HG03521 (cell line): Measurements from ENCODE around the gene NCKAP5.

Source experiments
- ATAC-seq: cut with Tn5 transposase; IDR thresholded peaks from one replicate; pipeline ENCODE4 v1.9.1; 2021; ENCODE audit warnings: mild to moderate bottlenecking, moderate library complexity; ENCODE audit not compliant: unreplicated experiment

Gene NCKAP5

GRCh38 chr2:132790207-132790785 lies 778.0 kb downstream of the NCKAP5 start:
- no peak for ATAC-seq

- no peak for ATAC-seq
These were observed 779.2 kb downstream of the NCKAP5 start for GRCh38 chr2:132789066-132789465.

DNA sequence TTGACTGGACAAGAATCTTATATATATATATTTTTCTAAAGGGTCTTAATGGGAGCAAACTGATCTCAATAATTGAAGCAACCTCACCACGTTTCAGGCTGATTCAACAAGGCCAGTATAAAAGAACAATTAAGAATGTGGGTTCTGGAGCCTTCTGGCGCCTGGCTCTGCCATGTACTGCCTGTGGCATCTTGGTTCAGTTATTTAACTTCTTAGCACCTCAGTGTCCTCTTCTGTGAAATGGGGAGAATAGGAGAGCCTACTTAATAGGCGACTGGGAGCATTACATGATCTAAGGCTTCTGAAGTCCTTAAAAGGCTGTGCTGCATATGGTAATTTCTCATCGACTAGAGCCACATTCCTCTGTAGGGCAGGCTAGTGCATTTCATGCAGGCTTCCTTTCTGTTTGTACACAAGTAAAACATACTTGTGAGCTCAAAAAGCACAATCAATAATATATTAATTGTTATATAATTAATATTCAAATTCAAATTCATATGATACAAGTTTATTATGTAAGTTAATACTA lies 779.9 kb downstream of the NCKAP5 start:
- no peak for ATAC-seq

- no peak for ATAC-seq
These were observed 784.4 kb downstream of the NCKAP5 start for GRCh38 chr2:132783883-132784282.

DNA sequence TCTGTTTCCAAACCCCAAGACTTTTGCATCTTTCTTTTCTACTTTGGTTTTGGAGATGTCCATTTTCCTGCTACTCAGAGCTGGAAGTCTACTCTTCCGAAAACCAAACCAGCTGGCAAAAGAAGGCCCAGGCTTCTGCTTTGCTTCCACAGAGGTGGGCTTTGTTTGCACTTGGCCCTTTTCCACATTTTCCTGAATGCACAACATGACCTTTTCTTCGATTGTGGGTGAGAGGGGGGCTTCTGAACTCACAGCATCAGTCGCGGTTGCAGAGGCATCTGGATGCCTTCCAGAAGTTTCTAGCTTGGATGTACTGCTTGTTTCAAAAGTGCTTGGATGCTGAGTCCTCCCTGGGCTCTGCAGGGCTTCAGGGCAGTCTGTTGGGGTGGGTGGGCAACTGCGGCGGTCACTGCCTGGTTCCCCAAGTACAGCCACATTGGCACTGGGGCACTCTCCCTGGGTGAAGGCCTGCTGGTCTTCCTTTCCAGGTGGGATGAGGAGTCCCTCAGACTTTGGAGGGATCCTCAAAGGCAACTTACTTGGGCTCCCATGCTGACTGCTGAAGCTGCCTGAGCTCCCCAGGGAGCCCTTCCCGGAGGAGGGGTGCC lies 786.0 kb downstream of the NCKAP5 start:
- no peak for ATAC-seq

DNA sequence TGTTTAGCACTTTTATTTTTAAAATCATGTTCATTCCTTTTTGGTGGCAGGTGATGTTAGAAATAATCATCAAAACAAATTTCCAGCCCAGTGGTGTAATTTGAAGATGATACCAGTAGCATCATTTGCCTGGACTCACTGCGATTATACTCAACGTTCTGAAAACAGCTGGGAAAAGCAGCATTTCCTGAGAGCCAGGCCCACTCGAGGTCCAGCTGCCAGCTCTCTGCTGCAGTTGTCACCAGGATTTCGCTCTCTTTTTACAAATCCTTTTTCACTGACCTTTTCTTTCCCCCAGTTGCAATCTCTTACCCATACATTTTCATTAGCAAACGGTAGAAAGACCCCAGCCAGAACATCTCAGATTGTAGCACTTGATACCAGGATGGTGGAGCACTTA lies 787.6 kb downstream of the NCKAP5 start:
- ATAC-seq, result no peak

DNA sequence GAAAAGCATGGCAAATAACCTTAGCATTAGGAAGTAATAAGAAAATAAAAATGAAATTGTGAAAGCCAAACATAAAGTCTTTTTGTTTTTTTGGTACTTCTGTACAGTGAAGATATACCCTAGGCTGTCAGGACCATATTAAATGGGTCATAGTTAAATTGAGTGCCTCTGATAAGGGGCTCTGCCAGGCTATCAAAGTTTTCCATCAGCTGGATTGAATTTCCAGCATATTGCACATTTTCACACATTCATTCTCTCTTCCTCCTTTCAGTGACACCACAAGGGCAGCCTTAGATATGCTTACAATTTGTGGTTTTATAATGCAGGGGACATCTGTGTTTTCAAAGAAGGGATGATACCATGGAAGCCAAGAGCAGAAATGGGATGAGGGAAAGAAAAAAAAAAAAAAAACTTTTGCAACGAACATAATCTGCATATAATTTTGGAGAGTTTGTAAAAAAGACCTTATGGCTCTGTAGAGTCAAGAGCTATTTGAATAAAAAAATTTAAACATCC lies 789.0 kb downstream of the NCKAP5 start:
- no peak for ATAC-seq

DNA sequence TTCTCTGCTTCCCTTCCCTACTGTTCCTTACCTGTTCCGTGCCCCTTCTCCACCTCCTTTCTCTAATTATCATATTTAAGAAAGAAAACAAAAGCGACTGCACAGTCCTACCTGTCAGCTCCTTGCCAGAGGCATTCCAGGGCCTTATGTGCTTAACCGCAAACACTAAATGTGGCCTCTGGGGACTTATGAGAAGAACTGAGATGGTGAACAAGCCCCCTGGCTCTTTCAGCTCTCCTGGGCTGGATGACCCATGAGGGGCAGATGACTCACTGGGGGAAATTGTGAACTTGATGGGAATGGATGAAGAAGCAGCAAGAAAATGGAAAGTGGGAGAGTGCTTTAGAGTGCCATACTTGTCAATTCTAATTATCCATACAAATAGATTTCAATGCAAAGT lies 792.0 kb downstream of the NCKAP5 start:
- ATAC-seq, result no peak

- ATAC-seq, result no peak
These were observed 794.1 kb downstream of the NCKAP5 start for GRCh38 chr2:132774189-132774588.

- no peak for ATAC-seq
These were observed 794.9 kb downstream of the NCKAP5 start for GRCh38 chr2:132773331-132773730.

- no peak for ATAC-seq
These were observed 795.9 kb downstream of the NCKAP5 start for GRCh38 chr2:132772340-132772739.

GRCh38 chr2:132766573-132766972 lies 801.7 kb downstream of the NCKAP5 start:
- no peak for ATAC-seq

DNA sequence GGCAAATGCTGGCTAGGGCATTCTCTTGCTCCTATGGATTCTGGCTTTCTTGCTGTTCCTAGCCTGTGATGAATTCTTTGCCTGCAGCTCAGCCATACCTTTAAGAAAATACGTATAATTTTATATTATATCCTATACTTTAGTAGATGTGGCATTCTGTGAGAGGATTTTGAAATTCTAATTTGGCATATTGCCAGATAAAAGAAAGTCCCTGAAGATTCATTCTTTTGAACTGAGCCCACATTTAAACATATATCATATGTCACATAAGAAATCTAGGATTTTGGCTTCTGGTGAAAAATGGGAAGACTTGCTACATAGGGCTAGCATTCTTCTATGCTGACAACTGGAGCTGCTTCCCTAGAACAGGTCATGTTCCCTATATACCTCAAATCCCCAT lies 806.8 kb downstream of the NCKAP5 start:
- no peak for ATAC-seq

DNA sequence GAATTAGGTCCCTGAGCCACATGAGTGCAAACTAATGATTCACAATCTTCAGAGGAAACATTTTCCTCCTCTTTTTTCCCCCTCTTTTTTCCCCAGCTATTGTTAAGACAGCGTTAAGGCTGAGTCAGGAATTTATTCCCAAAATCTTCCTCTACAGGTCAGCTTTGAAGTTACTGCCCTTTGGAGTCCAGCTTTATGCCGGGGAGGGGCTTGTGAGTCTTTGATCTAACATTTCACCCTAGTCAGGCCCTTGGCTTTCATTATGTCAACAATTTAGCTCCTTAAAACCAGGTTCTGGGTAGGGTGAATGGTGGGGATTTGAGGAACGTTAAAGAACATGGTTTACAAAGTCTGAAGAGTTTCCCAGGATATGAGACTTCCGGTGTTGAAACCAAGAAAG lies 807.3 kb downstream of the NCKAP5 start:
- no peak for ATAC-seq

GRCh38 chr2:132760405-132760804 lies 807.9 kb downstream of the NCKAP5 start:
- ATAC-seq, result no peak

DNA sequence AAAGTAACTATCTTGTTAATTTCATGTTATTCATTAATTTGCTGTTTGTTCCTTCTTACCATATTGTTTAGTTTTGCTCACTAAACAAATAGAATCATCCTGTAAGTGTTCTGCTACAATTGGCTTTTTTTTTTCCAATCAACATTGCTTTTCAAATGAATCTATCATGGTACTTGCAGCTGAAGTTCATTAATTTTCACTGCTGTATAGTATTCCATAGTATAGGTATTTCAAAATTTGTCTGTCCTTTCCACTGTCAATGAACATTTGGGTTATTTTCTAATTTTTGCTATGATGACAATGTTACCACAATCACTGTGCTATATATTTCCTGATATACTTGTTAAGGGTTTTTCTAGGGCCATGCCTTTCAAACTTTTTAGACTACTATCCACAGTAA lies 809.3 kb downstream of the NCKAP5 start:
- no peak for ATAC-seq

- no peak for ATAC-seq
These were observed 810.6 kb downstream of the NCKAP5 start for GRCh38 chr2:132757676-132758075.

- no peak for ATAC-seq
These were observed 811.2 kb downstream of the NCKAP5 start for GRCh38 chr2:132757002-132757589.

DNA sequence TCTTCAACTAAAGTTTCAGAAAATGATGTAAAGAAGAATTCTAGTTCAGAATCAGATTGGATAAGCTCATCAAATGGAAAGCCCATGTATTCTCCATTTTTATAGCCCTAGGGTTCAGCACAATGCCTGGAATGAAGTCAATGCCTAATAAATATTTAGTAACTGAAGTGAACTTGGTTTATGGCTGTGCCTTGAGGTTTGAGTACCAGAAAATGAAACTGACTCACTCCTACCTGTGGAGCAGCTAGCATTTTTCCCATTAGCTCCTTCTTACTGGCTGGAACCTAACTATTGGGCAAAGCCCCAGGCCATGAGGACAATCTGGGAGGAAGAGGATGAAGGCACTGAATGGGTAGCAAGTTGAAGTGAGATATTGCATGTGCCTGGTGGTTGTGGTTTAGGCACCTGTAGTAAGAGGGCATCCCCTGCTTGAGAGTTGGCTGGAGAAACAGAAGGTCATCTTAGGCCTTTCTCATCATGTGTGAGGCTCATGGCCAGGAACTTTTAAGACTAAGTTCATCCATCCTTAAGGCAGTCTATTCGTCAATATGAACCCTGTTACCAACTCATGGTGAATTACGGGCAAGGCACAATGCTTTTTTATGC lies 813.3 kb downstream of the NCKAP5 start:
- no peak for ATAC-seq

GRCh38 chr2:132754392-132754791 lies 813.9 kb downstream of the NCKAP5 start:
- ATAC-seq, result no peak

DNA sequence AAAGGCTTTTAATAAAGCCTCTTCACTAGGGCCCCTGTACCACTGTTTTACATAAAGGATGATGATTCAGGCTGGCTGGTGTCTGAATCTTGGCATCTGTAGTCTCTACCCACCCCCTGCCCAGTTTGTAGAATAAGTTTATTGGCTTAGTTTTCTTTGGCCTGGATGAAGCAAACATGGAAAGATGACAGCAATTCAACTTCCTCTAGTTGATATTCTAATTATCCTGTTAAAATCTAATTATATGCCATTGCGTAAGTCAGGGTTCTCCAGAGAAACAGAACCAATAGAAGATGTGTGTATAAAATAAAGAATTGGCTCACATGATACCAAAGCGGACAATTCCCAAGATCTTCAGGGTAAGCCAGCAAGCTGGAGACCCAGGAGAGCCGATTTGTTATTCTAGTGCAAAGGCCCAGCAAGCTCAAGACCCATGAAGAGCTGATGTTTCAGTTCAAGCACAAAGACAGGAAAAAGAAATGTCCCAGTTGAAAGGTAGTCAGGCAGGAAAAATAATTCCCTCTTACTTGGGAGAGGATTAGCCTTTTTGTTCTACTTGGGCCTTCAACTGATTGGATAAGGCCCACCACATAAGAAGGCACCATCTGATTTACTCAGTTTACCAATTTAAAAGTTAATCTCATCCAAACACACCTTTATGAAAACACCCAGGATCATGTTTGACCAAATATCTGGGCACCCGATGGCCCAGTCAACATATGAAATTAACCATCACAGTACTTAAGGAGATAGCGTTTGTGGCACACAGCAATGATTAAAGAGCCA lies 815.6 kb downstream of the NCKAP5 start:
- ATAC-seq, result no peak
